OCI-M1 (cell line): ENCODE measurements around the gene PYGB.

Experiments
- DNase-seq: peaks from one replicate; lab custom pipeline; 2025; lab: John Stamatoyannopoulos, UW

The PYGB gene

DNA sequence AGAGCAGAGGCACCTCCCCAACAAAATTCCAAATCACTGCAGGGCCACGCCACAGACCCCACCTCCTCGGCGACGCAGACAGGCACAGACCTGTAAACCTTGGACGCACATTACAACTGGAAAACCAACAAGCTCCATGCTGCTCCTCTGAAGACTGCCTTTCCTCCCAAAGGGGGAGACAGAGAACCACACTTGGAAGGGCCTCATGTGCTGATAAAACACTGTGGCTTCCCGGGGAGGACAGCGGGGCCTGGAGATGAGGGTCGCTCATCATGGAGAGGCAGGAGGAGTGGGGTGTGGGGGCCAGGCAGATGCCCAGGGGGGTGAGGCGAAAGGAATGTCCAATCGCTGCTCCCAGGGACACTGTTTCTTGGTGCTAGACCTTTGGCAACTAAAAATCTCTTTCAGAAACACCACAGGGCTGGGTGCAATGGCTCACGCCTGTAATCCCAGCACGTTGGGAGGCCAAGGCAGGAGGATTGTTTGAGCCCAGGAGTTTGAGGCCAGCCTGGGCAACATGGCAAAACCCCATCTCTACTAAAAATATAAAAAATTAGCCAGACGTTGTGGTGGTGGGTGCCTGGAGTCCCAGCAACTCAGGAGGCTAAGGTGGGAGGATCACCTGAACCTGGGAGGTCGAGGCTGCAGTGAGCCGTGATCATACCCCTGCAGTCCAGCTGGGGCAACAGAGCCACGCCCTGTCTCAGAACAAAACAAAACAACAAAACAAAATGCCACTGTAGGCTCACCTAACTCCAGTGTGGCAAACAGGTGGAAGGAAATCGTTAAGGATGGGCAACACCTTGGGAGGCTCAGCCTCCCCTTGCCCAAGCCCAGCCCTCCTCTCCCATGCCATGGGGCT is 88.9 kb downstream of the PYGB start:
- peak; percentile 10 for DNase-seq

DNA sequence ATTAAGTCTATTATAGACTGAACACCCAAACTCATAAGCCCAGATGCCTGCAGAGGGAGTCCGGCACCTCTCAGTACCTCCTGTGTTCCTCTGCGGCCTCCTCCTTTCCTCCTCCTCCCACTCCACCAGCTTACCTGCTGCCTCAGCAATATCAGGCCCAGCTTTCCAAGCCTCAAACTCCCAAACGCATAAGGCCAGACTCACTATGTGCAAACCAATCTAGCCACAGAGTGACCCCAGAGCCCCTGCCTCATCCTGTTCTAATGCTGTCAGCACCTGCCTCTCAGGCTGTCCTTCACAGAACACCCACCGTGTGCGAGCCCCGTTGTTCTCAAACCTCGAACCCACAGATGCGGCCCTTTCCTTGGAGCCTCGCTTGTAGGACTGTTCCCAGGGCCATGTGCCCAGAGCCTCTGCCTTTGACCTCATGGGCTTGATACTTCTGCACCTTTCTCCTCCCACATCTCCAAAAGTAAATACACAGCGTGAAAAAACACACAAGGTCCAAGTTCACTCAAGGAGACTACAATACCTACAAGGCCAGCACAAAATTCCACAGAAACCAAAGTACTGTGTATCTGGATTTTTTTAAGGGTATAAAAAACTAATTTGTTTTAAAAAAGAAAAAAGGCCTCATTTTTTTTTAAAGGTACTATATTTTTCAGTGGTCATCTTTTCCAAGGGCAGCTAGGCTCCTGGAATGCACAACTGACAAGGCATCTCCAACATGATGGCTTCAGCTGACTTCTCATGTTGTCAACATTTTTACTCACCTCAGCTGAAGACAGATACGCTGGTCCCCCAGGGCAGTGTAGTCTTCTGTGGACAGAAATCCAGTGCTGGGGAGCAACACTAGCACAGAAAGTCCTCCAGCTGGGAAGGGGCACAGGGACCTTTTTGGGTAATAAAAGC is 90.5 kb downstream of the PYGB start:
- DNase-seq = no peak

DNA sequence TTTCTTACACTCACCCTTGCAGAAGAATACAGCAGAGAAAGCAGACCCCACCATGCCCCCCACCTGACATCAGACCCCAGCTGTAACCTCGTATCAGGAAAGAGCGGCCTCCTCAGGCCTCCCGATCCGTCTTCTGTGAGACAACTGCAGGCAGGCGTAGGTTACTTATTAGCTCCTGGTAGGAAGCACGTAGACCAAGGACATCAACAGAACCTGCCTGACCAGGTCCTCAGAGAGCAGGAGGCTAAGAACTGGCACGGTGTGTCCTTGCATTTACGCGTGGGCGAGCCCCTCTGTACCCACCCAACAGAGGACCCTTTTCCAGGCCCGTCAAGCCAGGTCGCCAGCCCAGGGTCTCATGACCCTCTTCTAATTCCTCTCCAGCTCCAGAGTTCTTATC is 91.7 kb downstream of the PYGB start:
- no peak for DNase-seq

DNA sequence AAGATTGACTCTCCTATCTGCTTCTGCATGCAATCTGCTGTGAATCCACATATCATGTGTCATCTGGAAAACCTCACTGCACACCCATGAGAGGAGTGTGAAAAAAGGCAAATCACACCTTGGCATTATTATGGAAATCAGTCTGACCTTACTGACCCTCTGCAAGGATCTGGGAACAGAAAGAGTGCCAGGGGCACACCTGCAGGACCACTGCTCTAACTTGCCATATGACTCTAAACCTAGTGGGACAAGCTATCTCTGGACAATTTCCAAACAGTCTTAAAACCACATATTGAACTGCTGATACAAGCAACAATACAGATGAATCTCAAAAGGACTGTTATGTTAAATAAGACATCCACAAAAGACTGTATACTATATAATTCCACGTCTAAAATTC is 92.5 kb downstream of the PYGB start:
- DNase-seq = no peak

DNA sequence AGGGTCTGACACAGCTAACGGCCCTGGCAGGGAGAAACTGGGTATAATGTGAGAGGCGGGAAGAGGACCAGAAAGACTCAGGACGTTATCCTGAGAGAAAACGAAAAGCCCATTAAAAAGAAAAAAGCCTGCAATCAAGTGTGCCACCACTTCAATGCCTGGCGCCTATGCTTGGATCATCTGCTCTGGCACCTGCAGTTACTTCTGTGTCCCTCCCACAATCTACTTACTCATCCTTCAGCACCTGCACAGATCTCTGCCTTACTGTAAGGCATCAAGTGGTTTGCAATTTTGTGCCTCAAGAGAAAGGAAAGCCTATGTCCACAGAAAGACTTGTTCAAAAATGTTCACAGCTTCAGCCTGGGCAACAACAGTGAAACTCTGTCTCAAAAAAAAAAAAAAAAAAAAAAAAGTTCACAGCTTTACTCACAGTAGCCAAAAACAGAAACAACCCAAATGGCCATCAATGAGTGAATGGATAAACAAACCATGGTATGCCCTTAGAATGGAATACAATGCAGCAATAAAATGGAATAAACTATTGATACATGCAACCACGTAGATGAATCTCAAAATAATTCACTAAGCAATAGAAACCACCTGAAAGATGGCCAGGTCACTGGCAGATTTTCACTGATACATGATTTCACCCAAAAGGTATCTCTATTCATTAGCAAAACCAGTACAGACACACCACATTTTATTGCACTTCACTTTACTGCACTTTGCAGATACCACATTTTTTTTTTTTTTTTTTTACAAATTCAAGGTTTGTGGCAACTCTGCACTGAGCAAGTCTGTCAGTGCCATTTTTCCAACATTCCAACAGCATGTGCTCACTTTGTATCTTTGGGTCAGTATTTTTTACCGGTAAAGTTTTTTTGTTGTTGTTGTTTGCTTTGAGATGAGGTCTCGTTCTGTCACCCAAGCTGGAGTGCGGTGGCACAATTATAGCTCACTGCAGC is 94.1 kb downstream of the PYGB start:
- DNase-seq = no peak

DNA sequence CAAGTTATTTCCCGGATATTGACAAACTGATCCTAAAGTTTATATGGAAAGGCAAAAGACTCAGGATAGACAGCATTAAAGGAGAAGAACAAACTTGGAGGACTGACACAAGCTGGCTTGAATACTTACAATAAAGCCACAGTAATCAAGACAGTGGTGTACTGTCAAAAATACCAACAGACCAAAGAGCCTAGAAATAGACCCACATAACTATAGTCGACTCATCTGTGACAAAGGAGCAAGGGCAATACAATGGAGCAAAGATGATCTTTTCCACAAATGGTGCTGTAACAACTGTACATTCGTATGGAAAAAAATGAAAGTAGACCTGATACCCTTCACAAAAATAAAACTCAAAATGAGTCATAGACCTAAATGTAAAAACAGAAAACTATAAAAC is 96.7 kb downstream of the PYGB start:
- no peak for DNase-seq

DNA sequence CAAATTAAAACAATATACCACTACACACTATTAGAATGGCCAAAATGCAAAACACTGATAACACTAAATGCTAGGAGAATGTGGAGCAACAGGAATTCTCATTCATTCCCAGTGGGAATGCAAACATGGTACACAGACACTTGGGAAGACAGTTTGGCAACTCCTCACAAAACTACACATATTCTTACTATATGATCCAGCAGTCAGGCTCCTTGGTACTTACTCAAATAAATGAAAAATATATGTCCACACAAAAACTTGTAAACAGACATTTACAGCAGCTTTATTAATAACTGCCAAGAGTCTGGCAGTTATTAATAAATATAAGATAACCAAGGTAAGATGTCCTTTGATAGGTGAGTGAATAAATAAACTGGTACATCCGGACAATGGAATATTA is 97.8 kb downstream of the PYGB start:
- no peak for DNase-seq

DNA sequence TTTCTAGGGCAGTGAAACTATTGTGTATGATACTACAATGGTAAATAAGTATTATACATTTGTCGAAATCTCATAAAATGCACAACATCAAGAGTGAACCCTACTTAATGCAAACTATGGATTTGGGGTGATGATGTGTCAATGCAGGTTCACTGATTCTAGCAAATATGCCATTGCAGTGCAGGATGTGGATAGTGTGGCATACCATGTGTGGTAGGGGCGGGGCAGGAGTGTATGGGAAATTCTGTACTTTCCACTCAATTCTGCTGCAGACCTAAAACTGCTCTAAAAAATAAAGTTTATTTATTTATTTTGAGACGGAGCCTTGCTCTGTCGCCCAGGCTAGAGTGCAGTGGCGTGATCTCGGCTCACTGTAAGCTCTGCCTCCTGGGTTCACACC is 98.5 kb downstream of the PYGB start:
- no peak for DNase-seq
